Keratinocyte (primary cell): ENCODE data around the gene CCDC171. TPM values are rescaled to one million over a fixed set of nuclear protein-coding genes. Genes with fewer than 3 reads are reported as not detected.
"Not testable (repeated sequence)": the region's sequence is repeated elsewhere in the genome, so short reads cannot be mapped to it uniquely, and the experiment has no call there.

Experiments
- DNase-seq: peaks from one replicate; pipeline ENCODE4 v3.0.0-alpha.2; 2011; ENCODE audit warnings: low read depth, missing footprints, low spot score
- FAIRE-seq: peaks from 2 replicates; lab custom pipeline; 2011; peaks lifted over from hg19 to GRCh38; lab: Jason Lieb, UNC
- H2AFZ ChIP-seq: 2 replicates; pipeline ENCODE4 v1.6.0; 2012; ENCODE audit warnings: low read length, control low read depth, inconsistent platforms; ENCODE audit not compliant: control insufficient read depth
- H3K27ac ChIP-seq: 2 replicates; pipeline ENCODE4 v1.5.1; 2011; ENCODE audit warnings: low read length; ENCODE audit not compliant: control insufficient read depth, insufficient read depth
- H3K27me3 ChIP-seq: 3 replicates; pipeline ENCODE4 v1.6.0; 2011; ENCODE audit warnings: low read length; ENCODE audit not compliant: control insufficient read depth, insufficient read depth; ENCODE audit errors: extremely low read depth
- H3K36me3 ChIP-seq, 2 experiments: 2 replicates in 1 of 2; 3 replicates in 1 of 2; pipeline ENCODE4 v1.5.1; 2011; ENCODE audit warnings: low read length in 2 of 2, mild to moderate bottlenecking in 1 of 2; ENCODE audit not compliant: control insufficient read depth in 2 of 2, insufficient read depth in 2 of 2; ENCODE audit errors: extremely low read depth in 1 of 2
- H3K4me1 ChIP-seq: 3 replicates; pipeline ENCODE4 v1.5.1; 2011; ENCODE audit warnings: low read length; ENCODE audit not compliant: control insufficient read depth, insufficient read depth; ENCODE audit errors: extremely low read depth
- H3K4me2 ChIP-seq: 3 replicates; pipeline ENCODE4 v1.6.0; 2011; ENCODE audit warnings: low read depth, low read length; ENCODE audit not compliant: control insufficient read depth, insufficient read depth; ENCODE audit errors: extremely low read depth
- H3K4me3 ChIP-seq, 3 experiments: fragments of 200-600 bp in 1 of 3; sonication (generic) in 1 of 3; 2 replicates in 2 of 3; 3 replicates in 1 of 3; pipeline ENCODE4 v1.5.1; 2011 to 2016; ENCODE audit warnings: low read length in 3 of 3, mild to moderate bottlenecking in 3 of 3, control low read depth in 2 of 3, inconsistent platforms in 1 of 3, low read depth in 1 of 3, mixed read lengths in 1 of 3, mixed run types in 1 of 3, moderate library complexity in 1 of 3; ENCODE audit not compliant: control insufficient read depth in 2 of 3, insufficient read depth in 2 of 3; ENCODE audit errors: extremely low read depth in 1 of 3
- H3K79me2 ChIP-seq: 2 replicates; pipeline ENCODE4 v1.6.0; 2012; ENCODE audit warnings: low read length; ENCODE audit not compliant: control insufficient read depth, insufficient read depth
- H3K9ac ChIP-seq: 3 replicates; pipeline ENCODE4 v1.6.0; 2011; ENCODE audit warnings: low read length; ENCODE audit not compliant: control insufficient read depth, insufficient read depth; ENCODE audit errors: extremely low read depth
- H3K9me1 ChIP-seq: 3 replicates; pipeline ENCODE4 v1.6.0; 2011; ENCODE audit warnings: low read length; ENCODE audit not compliant: control insufficient read depth, insufficient read depth; ENCODE audit errors: extremely low read depth
- H3K9me3 ChIP-seq: 2 replicates; pipeline ENCODE4 v1.5.1; 2012; ENCODE audit warnings: low read depth, low read length; ENCODE audit not compliant: control insufficient read depth
- H4K20me1 ChIP-seq: 3 replicates; pipeline ENCODE4 v1.6.0; 2011; ENCODE audit warnings: low read length; ENCODE audit not compliant: control insufficient read depth, insufficient read depth; ENCODE audit errors: extremely low read depth
- EZH2 ChIP-seq: IDR thresholded peaks from one replicate; pipeline ENCODE4 v1.6.1; 2012; ENCODE audit warnings: inconsistent platforms, mild to moderate bottlenecking, low read length, moderate library complexity
- dilution Hi-C: fragments of 300-500 bp; cut with MboI; formaldehyde crosslinking; loops from one replicate; pipeline ENCODE4 v1.7.0; 2020; ENCODE audit warnings: low sequenced_read_pairs; ENCODE audit not compliant: extremely low pct_ligation_motif_present
- polyA plus RNA-seq, 5 experiments: library from polyadenylated mRNA; depleted of rRNA in 3 of 5; stranded (reverse) in 3 of 5; stranded (forward) in 1 of 5; unstranded in 1 of 5; fragments of >200 nt; gene quantifications; 1 replicate in 1 of 5; 2 replicates in 3 of 5; 3 replicates in 1 of 5; pipeline versions ENCODE4 v1.2.1 to v1.2.3, GENCODE V29; 2011 to 2012; ENCODE audit warnings: missing spikeins in 2 of 5, low read depth in 1 of 5, low replicate concordance in 1 of 5
- TF ChIP-seq, protein P1 (sequence below), 3 experiments: IDR thresholded peaks in 1 of 3; conservative IDR thresholded peaks in 1 of 3; optimal IDR thresholded peaks in 1 of 3; 2 replicates in 2 of 3; 3 replicates in 1 of 3; pipeline versions ENCODE3 to v1.5.1; 2011; ENCODE audit warnings: low read length in 3 of 3, mild to moderate bottlenecking in 3 of 3, moderate library complexity in 2 of 3, control low read depth in 1 of 3, inconsistent platforms in 1 of 3; ENCODE audit not compliant: insufficient read depth in 2 of 3; ENCODE audit errors: extremely low read depth in 1 of 3

Gene CCDC171
- polyA plus RNA-seq, 1 donor (not counting 4 experiments of a cell fraction or from before 2014, with no cell fraction given): 0.46 TPM

- Histone ChIP-seq H2AFZ (no peak overlapping the region), H3K4me3 (no peak overlapping the region), H3K27me3 (no peaks in the 10 kb centered on the region), H3K9me3 (no peaks in the 10 kb centered on the region), H3K79me2 (no peaks in the 10 kb centered on the region), H3K36me3 (no peaks in the 10 kb centered on the region), H4K20me1 (no peaks in the 10 kb centered on the region), H3K9ac (no peak overlapping the region), H3K4me2 (no peak overlapping the region), H3K9me1 (no peaks in the 10 kb centered on the region), H3K27ac (no peak overlapping the region), H3K4me1 (no peaks in the 10 kb centered on the region)
- dilution Hi-C loops: no loop called here
- TF ChIP-seq, protein P1, sequence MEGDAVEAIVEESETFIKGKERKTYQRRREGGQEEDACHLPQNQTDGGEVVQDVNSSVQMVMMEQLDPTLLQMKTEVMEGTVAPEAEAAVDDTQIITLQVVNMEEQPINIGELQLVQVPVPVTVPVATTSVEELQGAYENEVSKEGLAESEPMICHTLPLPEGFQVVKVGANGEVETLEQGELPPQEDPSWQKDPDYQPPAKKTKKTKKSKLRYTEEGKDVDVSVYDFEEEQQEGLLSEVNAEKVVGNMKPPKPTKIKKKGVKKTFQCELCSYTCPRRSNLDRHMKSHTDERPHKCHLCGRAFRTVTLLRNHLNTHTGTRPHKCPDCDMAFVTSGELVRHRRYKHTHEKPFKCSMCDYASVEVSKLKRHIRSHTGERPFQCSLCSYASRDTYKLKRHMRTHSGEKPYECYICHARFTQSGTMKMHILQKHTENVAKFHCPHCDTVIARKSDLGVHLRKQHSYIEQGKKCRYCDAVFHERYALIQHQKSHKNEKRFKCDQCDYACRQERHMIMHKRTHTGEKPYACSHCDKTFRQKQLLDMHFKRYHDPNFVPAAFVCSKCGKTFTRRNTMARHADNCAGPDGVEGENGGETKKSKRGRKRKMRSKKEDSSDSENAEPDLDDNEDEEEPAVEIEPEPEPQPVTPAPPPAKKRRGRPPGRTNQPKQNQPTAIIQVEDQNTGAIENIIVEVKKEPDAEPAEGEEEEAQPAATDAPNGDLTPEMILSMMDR (optimal IDR thresholded peaks at IDR 0.05 in 1 of 3, IDR thresholded peaks at IDR 0.05 in 1 of 3, conservative IDR thresholded peaks at IDR 0.05 in 1 of 3; ENCODE audit: extremely low read depth in 1 of 3, insufficient read depth in 2 of 3, low read length in 3 of 3): no peak
- no peak for TF ChIP-seq EZH2
- DNase-seq (no peak), FAIRE-seq (no peak)
Observed at GRCh38 chr9:15592317-15592716, 39.5 kb downstream of the CCDC171 start.

GRCh38 chr9:15592940-15593339 lies 40.1 kb downstream of the CCDC171 start:
- H3K9ac ChIP-seq, H3K27me3 ChIP-seq, H3K4me3 ChIP-seq, H3K9me1 ChIP-seq, H3K79me2 ChIP-seq, H4K20me1 ChIP-seq, H3K36me3 ChIP-seq, dilution Hi-C loops, H2AFZ ChIP-seq, H3K27ac ChIP-seq, H3K9me3 ChIP-seq, H3K4me2 ChIP-seq, DNase-seq, FAIRE-seq, H3K4me1 ChIP-seq: not testable (repeated sequence)

GRCh38 chr9:15600666-15601330 lies 48.0 kb downstream of the CCDC171 start:
- H3K36me3 ChIP-seq, H3K27ac ChIP-seq, H3K9ac ChIP-seq, H2AFZ ChIP-seq, H3K79me2 ChIP-seq, H4K20me1 ChIP-seq, FAIRE-seq, H3K27me3 ChIP-seq, dilution Hi-C loops, H3K9me1 ChIP-seq, H3K9me3 ChIP-seq, H3K4me1 ChIP-seq, H3K4me3 ChIP-seq, H3K4me2 ChIP-seq, DNase-seq: not testable (repeated sequence)
